HG03064 (cell line): ENCODE data around the gene PDE6D.
A peak's percentile ranks its signal among the peaks of the same experiment; 100 is the strongest.

Experiments
- ATAC-seq: cut with Tn5 transposase; IDR thresholded peaks from one replicate; pipeline ENCODE4 v1.9.1; 2021; ENCODE audit warnings: low read depth; ENCODE audit not compliant: unreplicated experiment

The PDE6D gene

GRCh38 chr2:231708773-231709635 is 72.1 kb downstream of the PDE6D start:
- no peak for ATAC-seq

GRCh38 chr2:231707927-231708772 is 72.9 kb downstream of the PDE6D start, which contains the start of gene PTMA:
PTMA (plus strand) TSS chr2:231708525; CDS start chr2:231708707, 182 bp downstream.
- peak; percentile 50 for ATAC-seq

- ATAC-seq = peak; percentile 0
Observed at GRCh38 chr2:231707625-231707926, 73.5 kb downstream of the PDE6D start.

GRCh38 chr2:231706731-231707624 is 74.1 kb downstream of the PDE6D start:
- peak; percentile 36 for ATAC-seq

GRCh38 chr2:231704017-231704416 is 77.1 kb downstream of the PDE6D start:
- ATAC-seq = no peak

- no peak for ATAC-seq
Observed at GRCh38 chr2:231701456-231702373, 79.4 kb downstream of the PDE6D start.

GRCh38 chr2:231699006-231699405 is 82.1 kb downstream of the PDE6D start:
- no peak for ATAC-seq

- ATAC-seq = no peak
Observed at GRCh38 chr2:231696004-231696367, 85.1 kb downstream of the PDE6D start.

GRCh38 chr2:231693956-231694355 is 87.1 kb downstream of the PDE6D start:
- no peak for ATAC-seq

- no peak for ATAC-seq
Observed at GRCh38 chr2:231692847-231693246, 88.2 kb downstream of the PDE6D start.

- ATAC-seq = no peak
Observed at GRCh38 chr2:231691251-231691772, 89.8 kb downstream of the PDE6D start.

GRCh38 chr2:231689124-231689893 is 91.8 kb downstream of the PDE6D start:
- no peak for ATAC-seq

GRCh38 chr2:231688719-231689118 is 92.4 kb downstream of the PDE6D start:
- ATAC-seq = no peak

GRCh38 chr2:231687961-231688360 is 93.1 kb downstream of the PDE6D start:
- no peak for ATAC-seq

GRCh38 chr2:231687133-231687852 is 93.8 kb downstream of the PDE6D start:
- ATAC-seq = no peak

- ATAC-seq = no peak
Observed at GRCh38 chr2:231686192-231687100, 94.6 kb downstream of the PDE6D start.
